LoVo (cell line): ENCODE measurements around the gene CAMTA1.

ENCODE experiments used
- DNase-seq: peaks from one replicate; pipeline ENCODE4 v3.0.0-alpha.2; 2016; ENCODE audit warnings: low spot score

The CAMTA1 gene

GRCh38 chr1:7006996-7007871 lies 222.0 kb downstream of the CAMTA1 start:
- no peak for DNase-seq

DNA sequence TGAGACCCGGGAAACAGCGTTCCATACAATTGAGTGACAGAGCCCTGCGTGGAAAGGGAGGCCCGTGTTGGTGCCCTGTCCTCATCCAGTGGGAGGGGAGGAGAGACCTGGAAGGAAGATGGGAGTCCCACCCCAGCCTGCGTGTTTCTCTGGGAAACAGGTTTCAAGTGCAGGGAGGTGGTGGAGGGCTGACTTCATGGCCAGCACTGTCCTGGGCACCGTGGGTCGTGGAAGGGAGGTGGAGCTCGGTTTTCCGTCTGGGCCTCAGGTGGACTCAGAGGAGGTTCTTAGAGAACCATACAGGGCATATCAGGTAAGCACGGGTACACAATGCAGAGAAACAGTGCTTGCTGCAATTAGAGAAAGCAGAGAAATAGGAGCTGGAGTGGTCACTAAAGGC lies 222.6 kb downstream of the CAMTA1 start:
- DNase-seq: no peak

GRCh38 chr1:7008331-7008730 lies 223.1 kb downstream of the CAMTA1 start:
- no peak for DNase-seq

GRCh38 chr1:7008975-7009740 lies 223.9 kb downstream of the CAMTA1 start:
- DNase-seq: no peak

GRCh38 chr1:7009741-7010525 lies 224.7 kb downstream of the CAMTA1 start:
- DNase-seq: no peak

- DNase-seq: no peak
Observed at GRCh38 chr1:7010534-7011200, 225.4 kb downstream of the CAMTA1 start.

DNA sequence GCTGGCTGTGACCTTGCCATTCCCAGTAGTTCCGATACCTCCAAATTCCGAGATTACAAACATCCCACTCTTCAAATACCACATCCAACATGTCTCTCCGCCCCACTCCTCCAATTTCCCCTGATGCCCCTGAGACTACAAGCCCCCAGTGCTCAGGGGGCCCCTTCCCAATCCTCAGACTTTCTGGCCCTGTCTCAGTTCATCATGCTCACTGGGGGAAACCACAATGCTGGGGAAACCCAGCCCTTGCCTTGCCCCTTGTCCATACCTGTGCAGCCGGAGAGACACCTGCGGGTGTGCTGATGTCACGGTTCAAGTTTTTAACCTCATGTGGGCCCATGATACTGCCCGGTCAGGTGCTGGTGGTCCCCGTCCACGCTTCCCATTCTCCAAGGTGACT lies 226.6 kb downstream of the CAMTA1 start:
- no peak for DNase-seq

DNA sequence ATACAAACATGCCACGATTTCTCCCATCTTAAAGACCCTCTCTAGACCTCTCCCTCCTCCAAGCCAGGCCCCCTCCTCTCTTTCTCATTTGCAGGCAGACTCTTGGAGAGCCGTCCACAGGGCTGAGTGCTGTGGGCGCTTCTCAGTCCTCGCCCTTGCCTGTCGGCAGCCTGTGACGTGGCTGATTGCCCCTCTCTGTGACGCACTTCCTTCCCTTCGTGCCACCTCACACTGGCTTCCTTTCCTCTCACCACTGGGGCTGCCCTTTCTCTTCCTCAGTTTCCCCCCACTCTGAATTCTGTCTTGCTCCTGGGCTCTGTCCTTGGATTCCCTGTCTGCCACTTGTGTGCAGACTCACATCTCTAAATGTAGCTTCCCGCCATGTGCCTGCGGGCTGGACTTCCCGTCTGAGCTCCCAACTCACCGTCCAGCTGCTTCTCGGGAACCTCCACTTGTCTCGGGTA lies 227.2 kb downstream of the CAMTA1 start:
- DNase-seq: no peak

GRCh38 chr1:7013833-7014639 lies 228.8 kb downstream of the CAMTA1 start:
- DNase-seq: no peak

DNA sequence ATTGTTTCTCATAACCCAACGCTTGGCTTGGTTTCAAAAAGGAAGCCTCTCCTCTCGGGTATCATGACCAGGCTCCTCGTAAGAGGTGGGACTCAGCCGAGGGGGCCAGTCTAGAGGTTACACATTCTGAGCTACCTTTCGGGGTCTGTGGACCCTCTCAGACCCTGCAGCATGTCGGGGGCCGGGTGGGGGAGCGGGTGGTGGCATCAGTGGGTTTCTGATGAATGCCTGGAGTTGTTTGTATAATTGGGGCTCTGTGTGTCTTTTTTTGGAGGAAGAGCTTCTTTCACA lies 229.3 kb downstream of the CAMTA1 start:
- DNase-seq: no peak

DNA sequence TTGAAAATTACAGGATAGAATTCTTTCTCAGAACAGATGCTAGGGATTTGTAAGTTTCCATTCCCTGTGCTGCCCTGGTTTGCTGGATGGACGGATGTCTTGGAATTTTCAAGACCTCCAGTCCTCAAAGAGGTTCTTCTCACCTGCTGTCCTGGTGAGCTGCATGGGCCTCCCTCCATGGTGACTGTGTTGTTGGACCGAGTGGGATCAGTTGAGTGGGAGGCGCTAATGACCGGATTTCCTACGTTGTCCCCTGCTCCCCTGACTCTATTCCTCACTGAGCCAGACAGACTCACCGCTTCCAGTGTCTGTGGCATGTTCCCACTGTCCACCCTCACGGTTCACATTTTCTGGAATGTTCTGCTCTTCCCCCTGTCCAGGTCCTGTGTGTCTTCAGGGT lies 229.8 kb downstream of the CAMTA1 start:
- DNase-seq: no peak

DNA sequence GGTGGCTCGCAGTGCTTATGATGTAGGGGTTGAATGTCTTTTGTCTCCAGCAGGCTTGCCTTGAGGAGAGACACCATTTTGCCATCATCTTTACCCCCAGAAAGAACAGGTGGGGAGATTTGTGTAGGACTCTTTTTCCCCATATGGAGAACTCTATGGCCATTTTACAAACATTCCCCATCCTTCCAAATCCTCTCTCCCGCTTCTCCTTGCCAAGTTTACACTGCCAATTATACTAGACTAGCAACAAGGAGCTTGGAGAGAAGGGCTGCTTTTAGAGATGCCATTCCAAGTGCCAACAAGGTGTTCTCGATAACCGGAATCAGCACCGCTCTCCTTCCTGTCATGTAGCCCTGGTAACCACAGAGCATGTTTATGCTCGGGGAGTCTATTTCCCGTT lies 233.1 kb downstream of the CAMTA1 start:
- no peak for DNase-seq

DNA sequence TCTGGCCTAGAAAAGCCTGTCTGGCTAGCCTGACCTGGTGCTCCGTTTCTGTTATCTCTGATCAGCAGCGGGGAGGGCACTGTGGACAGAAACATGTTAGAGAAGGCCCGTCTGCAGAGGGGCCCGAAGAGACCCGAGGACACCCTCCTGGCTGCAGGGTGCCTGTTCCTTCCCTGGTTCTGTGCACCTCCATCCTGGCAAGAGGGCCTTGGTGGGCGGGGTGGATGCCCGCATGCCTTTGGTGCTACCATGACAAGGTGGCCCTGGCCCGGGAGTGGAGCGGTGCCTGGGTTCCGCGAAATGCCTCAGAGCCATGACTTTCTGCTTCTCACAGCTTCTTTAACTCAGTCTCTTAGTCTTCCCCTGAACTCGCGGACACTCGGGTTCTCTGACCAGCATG lies 233.6 kb downstream of the CAMTA1 start:
- no peak for DNase-seq

DNA sequence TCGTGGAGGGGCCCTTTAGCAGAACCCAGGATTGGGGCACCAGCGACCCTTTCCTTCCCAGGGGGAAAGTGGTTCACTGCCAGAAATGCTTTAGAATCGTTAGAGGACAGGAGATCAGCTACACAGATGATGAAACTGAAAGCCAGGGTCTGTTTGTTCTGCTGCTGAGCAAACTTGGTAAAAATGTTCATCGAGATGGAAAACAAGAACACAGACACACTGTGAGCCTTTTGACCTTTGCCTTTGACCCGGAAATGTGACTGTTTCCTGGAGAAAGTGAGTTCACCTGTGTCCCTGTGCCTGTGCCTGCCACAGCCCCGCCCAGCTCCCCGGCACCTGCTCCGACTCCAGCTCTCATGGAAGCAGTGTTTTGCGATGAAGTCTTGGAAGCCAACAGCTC lies 234.3 kb downstream of the CAMTA1 start:
- DNase-seq: no peak

- DNase-seq: no peak
Observed at GRCh38 chr1:7022058-7022457, 236.8 kb downstream of the CAMTA1 start.

DNA sequence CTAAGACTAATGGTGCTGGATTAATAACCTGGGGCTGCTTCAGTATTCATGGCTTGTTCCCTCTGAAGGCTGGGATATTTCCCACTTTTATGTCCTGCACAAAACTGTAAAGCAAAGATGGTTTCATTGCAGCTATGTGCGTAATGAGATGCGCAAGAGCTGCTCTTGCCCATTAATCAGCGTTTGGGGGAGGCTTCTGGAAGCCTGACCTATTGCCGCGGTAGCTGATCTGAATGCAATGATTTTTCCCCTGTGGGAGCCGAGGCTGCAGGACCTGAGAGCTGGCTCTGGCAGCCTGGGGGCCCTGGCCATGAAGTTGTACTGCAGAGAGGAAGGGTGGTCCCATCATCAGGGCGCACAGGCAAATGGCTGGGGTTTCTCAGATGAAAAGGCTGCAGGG lies 239.8 kb downstream of the CAMTA1 start:
- DNase-seq: no peak

GRCh38 chr1:7026169-7026568 lies 240.9 kb downstream of the CAMTA1 start:
- no peak for DNase-seq

DNA sequence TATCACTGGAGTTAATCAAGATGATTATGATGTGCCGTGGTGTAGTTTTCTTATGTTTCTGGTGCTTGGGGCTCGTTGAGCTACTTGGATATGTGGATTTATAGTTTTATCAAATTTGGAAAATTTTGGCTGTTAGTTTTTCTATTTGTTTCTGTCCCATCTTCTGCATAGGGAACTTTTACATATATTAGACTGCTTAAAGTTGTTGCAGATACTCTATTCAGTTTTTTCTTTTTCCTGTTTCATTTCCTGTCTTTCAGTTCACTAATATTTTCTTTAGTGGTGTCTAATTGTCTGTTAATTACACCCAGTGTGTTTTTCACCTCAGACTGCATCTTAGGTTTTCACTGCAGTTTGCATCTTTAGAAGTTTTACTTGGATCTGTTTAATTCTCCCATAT lies 247.7 kb downstream of the CAMTA1 start:
- no peak for DNase-seq

DNA sequence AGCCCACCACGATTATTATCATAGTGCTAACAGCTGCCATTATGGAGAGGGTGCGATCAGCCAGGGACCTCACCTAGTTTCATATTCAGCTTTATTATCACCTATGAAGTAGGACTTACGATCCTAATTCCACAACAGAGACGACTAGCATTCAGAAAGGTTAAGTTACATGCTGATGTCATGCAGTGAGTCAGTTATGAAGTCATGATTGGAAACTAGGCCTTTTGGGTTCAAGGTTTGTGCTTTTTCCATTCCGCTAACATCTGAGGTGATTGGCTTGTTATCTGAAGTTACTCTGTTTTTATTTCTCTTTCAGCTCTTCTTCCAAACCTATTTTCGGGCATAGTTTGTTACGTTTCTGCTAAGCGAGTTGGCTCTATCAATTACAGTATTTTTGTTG lies 251.1 kb downstream of the CAMTA1 start:
- no peak for DNase-seq

- no peak for DNase-seq
Observed at GRCh38 chr1:7039590-7040220, 254.5 kb downstream of the CAMTA1 start.
